GM23248 (cell line): ENCODE measurements around the gene CPA2.

Experiments used
- EZH2 ChIP-seq: fragments of 200-600 bp; sonication (generic); IDR thresholded peaks from 2 replicates; pipeline ENCODE4 v1.6.1; 2018; ENCODE audit warnings: antibody characterized with exemption, mild to moderate bottlenecking; ENCODE audit not compliant: insufficient read depth, poor library complexity, severe bottlenecking
- EZH2phosphoT487 ChIP-seq: fragments of 200-600 bp; sonication (generic); IDR thresholded peaks from 2 replicates; pipeline ENCODE4 v1.6.1; 2018; ENCODE audit warnings: antibody characterized with exemption, moderate library complexity, mild to moderate bottlenecking, low read depth; ENCODE audit not compliant: insufficient read depth

GRCh38 chr7:130279286-130279685, 12.6 kb downstream of the CPA2 start:
- TF ChIP-seq EZH2, result no peak
- no peak for TF ChIP-seq EZH2phosphoT487
